ENCODE data around the gene TMEM184B.

- TF ChIP-seq CTCF (IDR thresholded peaks at IDR 0.05) (no peak), ZFX (IDR thresholded peaks at IDR 0.05; ENCODE audit: borderline replicate concordance) (no peak)
Observed at GRCh38 chr22:38269466-38269865, 3.3 kb downstream of the TMEM184B start.
